Smooth muscle cell (in vitro differentiated cells): ENCODE data around the gene TMTC1. TPM values are rescaled to one million over a fixed set of nuclear protein-coding genes. Genes with fewer than 3 reads are reported as not detected.

Source experiments
- DNase-seq: peaks from one replicate; lab custom pipeline; 2025; ENCODE audit not compliant: unreplicated experiment; lab: John Stamatoyannopoulos, UW
- H2AFZ ChIP-seq: fragments of 200-600 bp; sonication (generic); 2 replicates; pipeline ENCODE4 v1.6.0; 2016; ENCODE audit warnings: antibody characterized with exemption, low read depth, mild to moderate bottlenecking
- H3F3A ChIP-seq: fragments of 200-600 bp; sonication (generic); 2 replicates; pipeline ENCODE4 v1.6.0; 2017; ENCODE audit warnings: antibody characterized with exemption, low read depth
- H3K27ac ChIP-seq: fragments of 200-600 bp; sonication (generic); 2 replicates; pipeline ENCODE4 v1.5.1; 2016; ENCODE audit warnings: low read depth, mild to moderate bottlenecking
- H3K27me3 ChIP-seq: fragments of 200-600 bp; sonication (generic); 2 replicates; pipeline ENCODE4 v1.6.1; 2016; ENCODE audit warnings: low read depth, mild to moderate bottlenecking
- H3K36me3 ChIP-seq: fragments of 200-600 bp; sonication (generic); 2 replicates; pipeline ENCODE4 v1.5.1; 2016; ENCODE audit warnings: low read depth
- H3K4me1 ChIP-seq: fragments of 200-600 bp; sonication (generic); 2 replicates; pipeline ENCODE4 v1.5.1; 2016; ENCODE audit warnings: low read depth
- H3K4me2 ChIP-seq: fragments of 200-600 bp; sonication (generic); 2 replicates; pipeline ENCODE4 v1.6.0; 2016; ENCODE audit warnings: mild to moderate bottlenecking
- H3K4me3 ChIP-seq: fragments of 200-600 bp; sonication (generic); 2 replicates; pipeline ENCODE4 v1.5.1; 2016; ENCODE audit warnings: mild to moderate bottlenecking
- H3K79me2 ChIP-seq: fragments of 200-600 bp; sonication (generic); 2 replicates; pipeline ENCODE4 v1.6.0; 2016; ENCODE audit warnings: low read depth, mild to moderate bottlenecking
- H3K9ac ChIP-seq: fragments of 200-600 bp; sonication (generic); 2 replicates; pipeline ENCODE4 v1.6.0; 2016; ENCODE audit warnings: low read depth
- H3K9me3 ChIP-seq: fragments of 200-600 bp; sonication (generic); replicated peaks from 2 replicates; pipeline ENCODE4 v1.5.1; 2016; ENCODE audit warnings: low read depth
- H4K20me1 ChIP-seq: fragments of 200-600 bp; sonication (generic); 2 replicates; pipeline ENCODE4 v1.6.0; 2016; ENCODE audit warnings: low read depth
- CTCF ChIP-seq: fragments of 200-600 bp; sonication (generic); IDR thresholded peaks from 2 replicates; pipeline ENCODE4 v1.5.1; 2017; ENCODE audit warnings: borderline replicate concordance, mild to moderate bottlenecking, antibody characterized with exemption; ENCODE audit not compliant: insufficient read depth, poor library complexity, severe bottlenecking
- WGBS: methylation state at CpG from one replicate; pipeline ENCODE4 v1.1.7; 2016; ENCODE audit warnings: low lambda C conversion rate; 5-methylcytosine and 5-hydroxymethylcytosine counted together
- polyA plus RNA-seq: library from polyadenylated mRNA; unstranded; fragments of >200 nt; fragmentation: Nextera tagmentation; extraction: Ambion mirVana; gene quantifications from 2 replicates; pipeline ENCODE4 v1.2.1, GENCODE V29; 2016
- total RNA-seq: library from RNA; depleted of rRNA; stranded (reverse); fragments of >200 nt; gene quantifications from 2 replicates; pipeline ENCODE4 v1.2.3, GENCODE V29; 2014

Gene TMTC1
- total and polyA plus RNA-seq, 2 experiments from 2014 or later, result 3.5 to 8.7 TPM

DNA sequence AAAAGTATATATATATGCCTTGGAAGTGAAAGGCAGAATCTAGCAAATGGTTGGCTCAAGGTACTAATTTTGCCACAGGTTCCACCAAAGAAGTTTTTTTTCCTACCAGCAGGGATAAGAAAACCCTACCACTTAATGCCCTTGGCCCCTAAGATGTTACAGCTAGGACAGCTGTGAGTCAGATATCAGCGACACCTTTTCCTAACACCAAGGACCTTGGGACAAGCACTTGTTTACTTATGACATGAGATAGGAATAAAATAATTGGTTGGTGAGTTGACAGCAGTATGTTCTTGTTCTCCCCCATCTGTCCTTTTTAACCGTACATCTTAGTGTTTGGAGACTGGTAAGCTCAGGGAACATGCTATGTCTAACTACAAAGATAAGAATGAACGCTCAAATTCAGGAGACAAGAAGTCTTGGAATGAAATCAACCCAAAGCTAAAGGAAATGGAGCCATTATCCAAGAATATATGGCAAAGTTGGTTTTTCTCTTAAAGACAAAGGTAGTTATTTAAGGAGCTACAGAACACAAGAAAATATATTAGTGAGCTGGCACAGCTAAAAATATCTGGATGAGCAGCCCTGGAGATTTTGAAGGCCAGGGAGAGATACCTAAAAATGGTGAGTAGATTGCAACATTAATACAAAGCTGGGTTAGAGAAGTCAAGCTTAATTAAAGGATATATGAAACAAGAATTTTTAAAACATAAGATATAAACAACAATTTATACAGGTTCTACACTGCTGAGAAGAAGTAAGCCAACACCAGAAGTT, 126.8 kb downstream of the TMTC1 start:
- Histone ChIP-seq H3F3A (no peaks in the 10 kb centered on the region), H4K20me1 (no peaks in the 10 kb centered on the region), H3K4me3 (no peak overlapping the region), H3K9me3 (no peaks in the 10 kb centered on the region), H2AFZ (no peak overlapping the region), H3K27ac (no peak overlapping the region), H3K27me3 (no peaks in the 10 kb centered on the region), H3K4me2 (no peak overlapping the region), H3K36me3 (no peaks in the 10 kb centered on the region), H3K4me1 (no peaks in the 10 kb centered on the region), H3K9ac (no peak overlapping the region), H3K79me2 (no peaks in the 10 kb centered on the region)
- no peak for DNase-seq
- no peak for TF ChIP-seq CTCF
- WGBS, result 84% methylated on average over 3 of the region's 3 CpGs

- DNase-seq, result no peak
- no peak overlapping the region for H3K4me3 ChIP-seq
- no peak overlapping the region for H3K27ac ChIP-seq
- 86% methylated on average over 6 of the region's 6 CpGs for WGBS
- no peak overlapping the region for H3K9ac ChIP-seq
- no peaks in the 10 kb centered on the region for H3K27me3 ChIP-seq
- no peak overlapping the region for H3K4me2 ChIP-seq
- no peak overlapping the region for H2AFZ ChIP-seq
- no peak for TF ChIP-seq CTCF
- H3K79me2 ChIP-seq, result no peaks in the 10 kb centered on the region
- H4K20me1 ChIP-seq, result no peaks in the 10 kb centered on the region
- no peaks in the 10 kb centered on the region for H3F3A ChIP-seq
- no peaks in the 10 kb centered on the region for H3K4me1 ChIP-seq
- no peaks in the 10 kb centered on the region for H3K9me3 ChIP-seq
- H3K36me3 ChIP-seq, result no peaks in the 10 kb centered on the region
Observed at GRCh38 chr12:29655861-29656260, 127.9 kb downstream of the TMTC1 start.

DNA sequence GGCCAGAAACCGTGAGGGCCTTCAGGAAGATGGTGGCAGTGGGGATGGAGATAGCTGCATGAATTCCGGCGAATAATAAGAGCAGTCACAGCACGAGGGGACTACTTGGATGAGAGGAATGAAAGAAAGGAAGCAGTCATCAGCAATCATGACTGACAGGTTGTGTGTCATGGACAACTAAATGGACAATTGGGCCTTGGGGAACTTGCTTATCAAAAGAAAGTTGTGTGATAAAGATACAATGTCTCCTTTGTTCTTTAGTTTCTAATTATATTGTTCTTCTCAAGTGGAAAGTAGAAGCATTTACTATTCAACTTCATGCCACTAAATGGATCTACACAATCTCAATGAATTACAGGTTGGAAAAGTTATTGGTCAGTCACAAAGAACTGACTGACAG, 130.5 kb downstream of the TMTC1 start:
- Histone ChIP-seq H3K4me2 (no peak overlapping the region), H3K27me3 (no peaks in the 10 kb centered on the region), H3K36me3 (no peaks in the 10 kb centered on the region), H3K9ac (no peak overlapping the region), H3K4me3 (no peak overlapping the region), H3K27ac (no peak overlapping the region), H4K20me1 (no peaks in the 10 kb centered on the region), H3K79me2 (no peaks in the 10 kb centered on the region), H3K9me3 (no peaks in the 10 kb centered on the region), H3F3A (no peaks in the 10 kb centered on the region), H3K4me1 (no peaks in the 10 kb centered on the region), H2AFZ (no peak overlapping the region)
- DNase-seq, result no peak
- WGBS, result 95% methylated on average over 4 of the region's 4 CpGs
- no peak for TF ChIP-seq CTCF

- WGBS, result 93% methylated on average over 4 of the region's 4 CpGs
- Histone ChIP-seq H3K4me1 (no peaks in the 10 kb centered on the region), H4K20me1 (no peaks in the 10 kb centered on the region), H3K27me3 (no peaks in the 10 kb centered on the region), H3K9ac (no peak overlapping the region), H3K79me2 (no peaks in the 10 kb centered on the region), H3F3A (no peaks in the 10 kb centered on the region), H3K27ac (no peak overlapping the region), H3K4me2 (no peak overlapping the region), H3K36me3 (no peaks in the 10 kb centered on the region), H3K4me3 (no peak overlapping the region), H3K9me3 (no peaks in the 10 kb centered on the region), H2AFZ (no peak overlapping the region)
- TF ChIP-seq CTCF, result no peak
- no peak for DNase-seq
Observed at GRCh38 chr12:29650371-29650770, 133.4 kb downstream of the TMTC1 start.
